Mesenchymal stem cell (in vitro differentiated cells and primary cell): Measurements from ENCODE around the gene HNF1A.

Experiments
- DNase-seq: peaks from one replicate; pipeline ENCODE4 v3.0.0-alpha.2; 2013
- H2AFZ ChIP-seq: one replicate; pipeline ENCODE4 v1.6.1; 2013; ENCODE audit warnings: low read depth, mild to moderate bottlenecking, control low read depth, inconsistent platforms, low read length, moderate library complexity
- H2AK5ac ChIP-seq: 2 replicates; pipeline ENCODE4 v1.6.1; 2013; ENCODE audit warnings: low read length, moderate library complexity, mild to moderate bottlenecking, inconsistent platforms; ENCODE audit not compliant: severe bottlenecking
- H2BK120ac ChIP-seq: one replicate; pipeline ENCODE4 v1.6.1; 2013; ENCODE audit warnings: low read depth, mild to moderate bottlenecking, inconsistent platforms, low read length, moderate library complexity
- H2BK12ac ChIP-seq, 2 experiments: one replicate each; pipeline ENCODE4 v1.6.1; 2013; ENCODE audit warnings: inconsistent platforms in 2 of 2, low read length in 2 of 2, mild to moderate bottlenecking in 2 of 2, moderate library complexity in 2 of 2, control low read depth in 1 of 2
- H2BK15ac ChIP-seq: one replicate; pipeline ENCODE4 v1.6.1; 2013; ENCODE audit warnings: mild to moderate bottlenecking, low read depth, inconsistent platforms; ENCODE audit not compliant: poor library complexity, severe bottlenecking
- H2BK5ac ChIP-seq: 2 replicates; pipeline ENCODE4 v1.6.1; 2013; ENCODE audit warnings: low read depth, mild to moderate bottlenecking, low read length, control low read depth, inconsistent platforms; ENCODE audit not compliant: poor library complexity, severe bottlenecking
- H3K14ac ChIP-seq, 2 experiments: one replicate each; pipeline ENCODE4 v1.6.1; 2013; ENCODE audit warnings: inconsistent platforms in 2 of 2, low read length in 2 of 2, control low read depth in 1 of 2, mild to moderate bottlenecking in 1 of 2, moderate library complexity in 1 of 2
- H3K18ac ChIP-seq, 2 experiments: one replicate each; pipeline ENCODE4 v1.6.1; 2013; ENCODE audit warnings: inconsistent platforms in 2 of 2, low read length in 2 of 2, control low read depth in 1 of 2, low read depth in 1 of 2, mild to moderate bottlenecking in 1 of 2
- H3K23ac ChIP-seq, 2 experiments: one replicate each; pipeline ENCODE4 v1.6.1; 2013; ENCODE audit warnings: inconsistent platforms in 2 of 2, low read length in 2 of 2, mild to moderate bottlenecking in 2 of 2, moderate library complexity in 2 of 2, control low read depth in 1 of 2
- H3K27ac ChIP-seq: 2 replicates; pipeline ENCODE4 v1.5.1; 2013; ENCODE audit warnings: mild to moderate bottlenecking, moderate library complexity, low read length, control low read depth, inconsistent platforms; ENCODE audit not compliant: poor library complexity, severe bottlenecking
- H3K27me3 ChIP-seq, 2 experiments: 2 replicates each; pipeline versions ENCODE4 v1.6.1 to v1.7.0; 2013; ENCODE audit warnings: low read length in 2 of 2, mild to moderate bottlenecking in 2 of 2, moderate library complexity in 2 of 2, control low read depth in 1 of 2, inconsistent platforms in 1 of 2; ENCODE audit not compliant: control insufficient read depth in 1 of 2, insufficient read depth in 1 of 2
- H3K36me3 ChIP-seq, 2 experiments: 2 replicates each; pipeline versions ENCODE4 v1.6.1 to v1.7.0; 2013; ENCODE audit warnings: low read length in 2 of 2, control low read depth in 1 of 2, inconsistent platforms in 1 of 2, low read depth in 1 of 2, mild to moderate bottlenecking in 1 of 2; ENCODE audit not compliant: insufficient read depth in 2 of 2, control insufficient read depth in 1 of 2
- H3K4ac ChIP-seq, 2 experiments: one replicate each; pipeline ENCODE4 v1.6.1; 2013; ENCODE audit warnings: inconsistent platforms in 2 of 2, low read length in 2 of 2, mild to moderate bottlenecking in 2 of 2, moderate library complexity in 2 of 2, control low read depth in 1 of 2, low read depth in 1 of 2
- H3K4me1 ChIP-seq: 2 replicates; pipeline ENCODE4 v1.6.1; 2013; ENCODE audit warnings: low read depth, low read length, control low read depth; ENCODE audit not compliant: control insufficient read depth, insufficient read depth
- H3K4me2 ChIP-seq: 2 replicates; pipeline ENCODE4 v1.6.1; 2013; ENCODE audit warnings: low read length, mild to moderate bottlenecking, inconsistent platforms; ENCODE audit not compliant: poor library complexity, severe bottlenecking
- H3K4me3 ChIP-seq, 2 experiments: 2 replicates each; pipeline versions ENCODE4 v1.5.1 to v1.7.0; 2013; ENCODE audit warnings: low read length in 2 of 2, mild to moderate bottlenecking in 2 of 2, control low read depth in 1 of 2, low read depth in 1 of 2; ENCODE audit not compliant: insufficient read depth in 1 of 2
- H3K79me1 ChIP-seq: replicated peaks from 2 replicates; pipeline ENCODE4 v1.6.1; 2013; ENCODE audit warnings: mild to moderate bottlenecking, control low read depth, low read length, inconsistent platforms; ENCODE audit not compliant: poor library complexity, severe bottlenecking
- H3K9ac ChIP-seq: 2 replicates; pipeline ENCODE4 v1.7.0; 2013; ENCODE audit warnings: mild to moderate bottlenecking, low read length, moderate library complexity
- H3K9me3 ChIP-seq: 2 replicates; pipeline ENCODE4 v1.7.0; 2013; ENCODE audit warnings: mild to moderate bottlenecking, low read length; ENCODE audit not compliant: control insufficient read depth
- H4K8ac ChIP-seq: one replicate; pipeline ENCODE4 v1.6.1; 2013; ENCODE audit warnings: inconsistent platforms, mild to moderate bottlenecking, low read length, moderate library complexity
- H4K91ac ChIP-seq: one replicate; pipeline ENCODE4 v1.6.1; 2013; ENCODE audit warnings: mild to moderate bottlenecking, low read length, inconsistent platforms
- WGBS: methylation state at CpG from one replicate; pipeline ENCODE4 v1.1.7; 2013; ENCODE audit warnings: mixed read lengths; 5-methylcytosine and 5-hydroxymethylcytosine counted together

The HNF1A gene

DNA sequence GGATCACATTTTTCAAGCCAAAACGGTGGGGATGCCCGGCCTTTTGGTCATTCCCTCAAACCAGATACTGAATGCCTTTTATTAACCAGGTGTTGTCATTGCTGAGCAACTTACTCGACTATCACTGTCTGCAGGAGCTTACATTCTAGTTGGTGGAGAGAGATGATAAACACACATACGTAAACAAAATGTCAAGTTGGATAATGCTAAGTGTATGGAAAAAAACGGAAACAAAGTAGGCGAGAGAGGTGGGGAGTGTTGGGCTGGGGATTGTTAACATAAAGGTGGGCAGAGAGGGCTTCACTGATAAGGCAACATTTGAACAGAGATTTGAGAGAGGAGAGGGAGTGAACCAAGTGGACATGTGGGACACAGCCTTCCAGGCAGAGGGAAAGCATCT is 33.5 kb downstream of the HNF1A start:
- Histone ChIP-seq H3K4ac (no peak overlapping the region), H3K4me3 (no peak overlapping the region), H3K23ac (no peak overlapping the region), H2BK12ac (no peak overlapping the region), H3K27ac (no peak overlapping the region), H3K4me1 (no peaks in the 10 kb centered on the region), H4K91ac (no peak overlapping the region), H2BK15ac (no peak overlapping the region), H3K9me3 (no peaks in the 10 kb centered on the region), H3K9ac (no peak overlapping the region), H3K18ac (no peak overlapping the region), H2BK5ac (no peak overlapping the region), H3K4me2 (no peak overlapping the region), H3K14ac (no peak overlapping the region), H3K36me3 (peaks cover 35 to 57% of the 10 kb centered on the region in 2 experiments), H2BK120ac (no peak overlapping the region), H2AFZ (no peak overlapping the region), H3K27me3 (no peaks in the 10 kb centered on the region), H4K8ac (no peak overlapping the region), H3K79me1 (peaks cover 30% of the 10 kb centered on the region), H2AK5ac (no peak overlapping the region)
- DNase-seq: no peak
- WGBS: 91% methylated on average over 6 of the region's 6 CpGs

DNA sequence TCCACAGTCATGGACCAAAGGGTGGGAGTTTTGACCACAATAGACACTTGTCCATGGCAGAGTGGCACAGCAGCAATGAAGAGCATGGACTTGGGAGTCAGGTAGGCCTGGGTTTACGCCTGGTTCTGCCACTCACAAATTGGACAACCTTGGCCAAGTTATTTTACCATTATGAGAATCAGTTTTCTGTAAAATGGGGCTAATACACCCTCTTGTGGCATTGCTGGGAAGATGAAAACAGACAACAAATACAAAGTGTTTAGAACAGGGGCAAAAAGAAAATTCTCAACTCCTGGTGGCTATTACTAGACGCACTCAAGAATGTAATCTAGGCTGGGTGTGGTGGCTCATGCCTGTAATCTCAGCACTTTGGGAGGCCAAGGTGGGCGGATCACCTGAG is 35.4 kb downstream of the HNF1A start:
- no peak overlapping the region for H4K91ac ChIP-seq
- no peak overlapping the region for H3K9ac ChIP-seq
- peaks cover 30% of the 10 kb centered on the region for H3K79me1 ChIP-seq
- 100% methylated on average over 1 of the region's 3 CpGs for WGBS
- no peak overlapping the region for H2BK12ac ChIP-seq
- no peak overlapping the region for H2BK15ac ChIP-seq
- H3K23ac ChIP-seq: no peak overlapping the region
- H3K18ac ChIP-seq: no peak overlapping the region
- no peak overlapping the region for H3K27ac ChIP-seq
- no peak overlapping the region for H3K4me2 ChIP-seq
- H3K27me3 ChIP-seq: no peaks in the 10 kb centered on the region
- H2BK120ac ChIP-seq: no peak overlapping the region
- no peaks in the 10 kb centered on the region for H3K9me3 ChIP-seq
- no peak overlapping the region for H3K4me3 ChIP-seq
- no peak overlapping the region for H4K8ac ChIP-seq
- no peak overlapping the region for H2AK5ac ChIP-seq
- H3K4me1 ChIP-seq: no peaks in the 10 kb centered on the region
- no peak overlapping the region for H3K4ac ChIP-seq
- no peak overlapping the region for H3K14ac ChIP-seq
- no peak overlapping the region for H2AFZ ChIP-seq
- no peak overlapping the region for H2BK5ac ChIP-seq
- H3K36me3 ChIP-seq: peaks cover 23 to 38% of the 10 kb centered on the region in 2 experiments
- no peak for DNase-seq

DNA sequence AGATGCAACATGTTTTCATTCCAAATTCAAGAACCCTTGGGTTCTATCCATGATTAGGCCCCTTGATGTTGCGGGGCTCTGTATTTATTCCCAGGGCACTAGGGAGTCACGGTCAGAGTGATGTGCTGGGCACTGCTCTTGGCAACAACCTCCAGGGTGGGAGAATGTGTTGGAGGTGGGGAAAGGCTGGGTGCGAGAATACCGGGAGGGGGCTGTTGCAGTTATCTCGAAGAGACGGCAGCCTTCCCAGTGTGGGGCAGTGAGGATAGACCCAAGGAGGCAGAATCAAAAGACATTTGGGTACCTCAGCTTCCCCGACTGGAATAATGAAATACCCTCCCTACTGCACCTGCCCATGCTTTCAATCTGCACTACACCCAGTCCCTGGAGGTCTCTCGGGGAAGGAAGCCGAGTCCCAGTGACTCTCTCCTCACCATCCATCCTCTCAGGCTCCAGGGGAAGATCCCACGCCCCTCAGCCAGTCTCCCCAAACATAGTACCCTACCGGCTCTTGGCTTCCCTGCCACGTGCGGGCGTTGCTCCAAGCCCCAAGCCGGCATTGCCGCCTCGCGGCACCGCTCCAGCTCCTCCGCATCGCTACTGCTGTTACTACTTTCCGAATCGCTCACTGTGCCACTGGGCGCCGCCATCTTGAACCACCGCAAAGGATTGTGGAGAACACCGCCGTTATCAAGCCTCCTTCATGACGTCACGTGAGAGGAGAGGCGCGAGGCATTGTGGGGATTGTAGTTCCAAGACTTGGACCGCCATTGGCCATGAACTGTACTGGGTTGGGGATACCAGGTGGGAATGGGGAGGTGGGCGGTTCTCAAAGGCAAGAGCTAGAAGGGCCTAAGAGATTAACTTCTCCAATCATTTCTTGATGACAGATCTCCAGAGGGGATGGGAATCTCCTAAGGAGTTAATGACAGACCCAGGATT is 37.8 kb downstream of the HNF1A start, which contains the start of gene C12orf43:
C12orf43 (minus strand) TSS at position 663 of the 942 bp plus-strand sequence; CDS start at position 650, 13 bp downstream.
- Histone ChIP-seq H4K91ac (peak within 1 kb of the TSS; percentile 8), H3K4ac (peak within 1 kb of the TSS; percentile 4 to 59), H3K27me3 (peaks cover 0 to 19% of the 10 kb centered on the region in 2 experiments), H2BK12ac (no peak within 1 kb of the TSS), H2BK5ac (no peak within 1 kb of the TSS), H3K23ac (peak within 1 kb of the TSS in 1 of 2 experiments; percentile 26), H3K4me1 (no peaks in the 10 kb centered on the region), H3K14ac (no peak within 1 kb of the TSS), H3K18ac (peak within 1 kb of the TSS; percentile 28 to 72), H2BK120ac (no peak within 1 kb of the TSS), H3K27ac (peak within 1 kb of the TSS; percentile 65), H3K4me3 (peak within 1 kb of the TSS; percentile 92 to 98), H3K4me2 (peak within 1 kb of the TSS; percentile 72), H3K9ac (peak within 1 kb of the TSS; percentile 92), H3K9me3 (no peaks in the 10 kb centered on the region), H2BK15ac (no peak within 1 kb of the TSS), H2AFZ (peak within 1 kb of the TSS; percentile 78), H4K8ac (peak within 1 kb of the TSS; percentile 89), H3K79me1 (peaks cover 24% of the 10 kb centered on the region), H3K36me3 (peaks cover 6 to 16% of the 10 kb centered on the region in 2 experiments), H2AK5ac (no peak within 1 kb of the TSS)
- DNase-seq: peak; percentile 93
- 1% methylated on average over 33 of the region's 34 CpGs for WGBS

DNA sequence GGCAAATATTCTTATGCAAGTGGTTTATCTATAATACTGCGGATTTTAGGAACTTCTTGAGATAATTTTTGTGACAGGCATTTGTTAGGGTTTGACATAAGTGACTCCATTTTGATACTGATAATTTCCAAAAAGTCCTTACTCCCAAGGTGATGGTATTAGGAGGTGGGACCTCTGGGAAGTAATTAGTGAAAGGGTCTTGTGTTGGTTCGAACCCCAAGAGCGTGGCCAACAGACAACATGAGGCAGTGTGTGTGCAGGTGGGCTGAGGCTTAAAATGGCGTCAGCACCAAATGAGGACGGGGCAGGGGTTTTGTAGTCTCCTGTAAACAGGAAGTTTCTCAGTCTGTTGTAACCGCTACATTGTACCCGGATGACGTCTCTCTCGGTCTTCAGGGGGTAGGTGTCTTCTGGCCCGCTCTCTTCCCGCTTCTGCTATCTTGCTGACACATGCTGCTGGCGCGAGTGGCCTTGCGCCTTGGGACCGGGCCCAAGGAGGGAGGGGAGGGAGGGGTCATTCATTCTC is 39.7 kb downstream of the HNF1A start:
- 86% methylated on average over 15 of the region's 15 CpGs for WGBS
- H3K9me3 ChIP-seq: no peaks in the 10 kb centered on the region
- no peak overlapping the region for H3K4ac ChIP-seq
- no peak overlapping the region for H3K4me3 ChIP-seq
- H4K91ac ChIP-seq: no peak overlapping the region
- H3K9ac ChIP-seq: no peak overlapping the region
- no peak overlapping the region for H3K4me2 ChIP-seq
- DNase-seq: no peak
- no peak overlapping the region for H3K14ac ChIP-seq
- H3K79me1 ChIP-seq: peaks cover 14% of the 10 kb centered on the region
- H2AFZ ChIP-seq: no peak overlapping the region
- H4K8ac ChIP-seq: no peak overlapping the region
- H2BK15ac ChIP-seq: no peak overlapping the region
- no peak overlapping the region for H3K27ac ChIP-seq
- H2BK5ac ChIP-seq: no peak overlapping the region
- peaks cover 0 to 3% of the 10 kb centered on the region in 2 experiments for H3K36me3 ChIP-seq
- no peak overlapping the region for H3K23ac ChIP-seq
- H2BK120ac ChIP-seq: no peak overlapping the region
- peaks cover 0 to 25% of the 10 kb centered on the region in 2 experiments for H3K27me3 ChIP-seq
- no peak overlapping the region for H2AK5ac ChIP-seq
- no peak overlapping the region for H3K18ac ChIP-seq
- H2BK12ac ChIP-seq: no peak overlapping the region
- H3K4me1 ChIP-seq: no peaks in the 10 kb centered on the region
